Liver (tissue), 9 donors: ENCODE data around the gene CRACDL. TPM values are rescaled to one million over a fixed set of nuclear protein-coding genes. Genes with fewer than 3 reads are reported as not detected.

Experiments
- DNase-seq: peaks from one replicate; pipeline ENCODE4 v3.0.0-alpha.2; 2017; ENCODE audit warnings: low spot score
- H3K27ac ChIP-seq, 2 donors: one replicate each; pipeline ENCODE4 v1.7.0; 2013; ENCODE audit warnings: inconsistent platforms in 2 of 2, low read length in 2 of 2, control low read depth in 1 of 2, low read depth in 1 of 2, mild to moderate bottlenecking in 1 of 2
- H3K27me3 ChIP-seq, 4 donors: one replicate each; pipeline versions ENCODE4 v1.6.1 to v1.7.0; 2013; ENCODE audit warnings: low read length in 3 of 4, inconsistent platforms in 1 of 4, mild to moderate bottlenecking in 1 of 4, moderate library complexity in 1 of 4; ENCODE audit not compliant: control insufficient read depth in 4 of 4, insufficient read depth in 4 of 4
- H3K36me3 ChIP-seq, 4 donors: one replicate each; pipeline versions ENCODE4 v1.6.1 to v1.7.0; 2013; ENCODE audit warnings: low read length in 3 of 4, mild to moderate bottlenecking in 3 of 4, low read depth in 1 of 4, moderate library complexity in 1 of 4; ENCODE audit not compliant: control insufficient read depth in 4 of 4, insufficient read depth in 3 of 4
- H3K4me1 ChIP-seq, 4 donors: one replicate each; pipeline versions ENCODE4 v1.6.1 to v1.7.0; 2013; ENCODE audit warnings: low read length in 3 of 4, mild to moderate bottlenecking in 3 of 4, moderate library complexity in 1 of 4; ENCODE audit not compliant: control insufficient read depth in 4 of 4, insufficient read depth in 4 of 4
- H3K4me3 ChIP-seq, 3 donors: one replicate each; pipeline versions ENCODE4 v1.6.1 to v1.7.0; 2013; ENCODE audit warnings: low read length in 3 of 3, control low read depth in 1 of 3, low read depth in 1 of 3, mild to moderate bottlenecking in 1 of 3
- H3K9ac ChIP-seq, 2 donors: one replicate each; pipeline ENCODE4 v1.7.0; 2013; ENCODE audit warnings: low read length in 2 of 2, mild to moderate bottlenecking in 2 of 2, moderate library complexity in 2 of 2, control low read depth in 1 of 2, low read depth in 1 of 2
- H3K9me3 ChIP-seq, 4 donors: one replicate each; pipeline versions ENCODE4 v1.6.1 to v1.7.0; 2013; ENCODE audit warnings: low read length in 3 of 4; ENCODE audit not compliant: control insufficient read depth in 4 of 4
- CTCF ChIP-seq: fragments of 150-350 bp; IDR thresholded peaks from 2 replicates; pipeline ENCODE4 v1.5.1; 2017; ENCODE audit warnings: improper control_type of control experiment, low read depth, low read length; ENCODE audit not compliant: missing input control
- EGR1 ChIP-seq, 2 donors: IDR thresholded peaks; 2 replicates each; pipeline ENCODE4 v1.6.1; 2016 to 2018; ENCODE audit warnings: antibody characterized with exemption in 2 of 2, low read depth in 2 of 2
- FOXA2 ChIP-seq: IDR thresholded peaks from 2 replicates; pipeline ENCODE4 v1.6.1; 2016; ENCODE audit warnings: antibody characterized with exemption
- HNF4A ChIP-seq, 2 donors: conservative IDR thresholded peaks; 2 replicates each; pipeline ENCODE4 v1.6.1; 2016; ENCODE audit warnings: antibody characterized with exemption in 2 of 2, mild to moderate bottlenecking in 2 of 2
- HNF4G ChIP-seq: IDR thresholded peaks from 2 replicates; pipeline ENCODE4 v1.6.1; 2016; ENCODE audit warnings: antibody characterized with exemption
- NR2F2 ChIP-seq: IDR thresholded peaks from 2 replicates; pipeline ENCODE4 v1.6.1; 2016; ENCODE audit warnings: antibody characterized with exemption
- RAD21 ChIP-seq, 2 donors: IDR thresholded peaks; 2 replicates each; pipeline ENCODE4 v1.6.1; 2016; ENCODE audit warnings: antibody characterized with exemption in 2 of 2, mild to moderate bottlenecking in 2 of 2
- REST ChIP-seq: IDR thresholded peaks from 2 replicates; pipeline ENCODE4 v1.6.1; 2016; ENCODE audit warnings: antibody characterized with exemption, mild to moderate bottlenecking
- SP1 ChIP-seq: IDR thresholded peaks from 2 replicates; pipeline ENCODE4 v1.6.1; 2018; ENCODE audit warnings: antibody characterized with exemption, mild to moderate bottlenecking
- TAF1 ChIP-seq: conservative IDR thresholded peaks from 2 replicates; pipeline ENCODE4 v1.6.1; 2016; ENCODE audit warnings: antibody characterized with exemption, mild to moderate bottlenecking
- YY1 ChIP-seq: IDR thresholded peaks from 2 replicates; pipeline ENCODE4 v1.6.1; 2016; ENCODE audit warnings: antibody characterized with exemption, mild to moderate bottlenecking
- ZBTB33 ChIP-seq: IDR thresholded peaks from 2 replicates; pipeline ENCODE4 v1.6.1; 2016; ENCODE audit warnings: antibody characterized with exemption
- WGBS: extraction: QIAGEN DNeasy Blood & Tissue Kit; methylation state at CpG from one replicate; pipeline ENCODE4 v1.1.7; 2013; 5-methylcytosine and 5-hydroxymethylcytosine counted together
- polyA plus RNA-seq, 2 donors: library from polyadenylated mRNA; stranded (reverse) in 1 of 2; unstranded in 1 of 2; fragments of 200-250 nt in 1 of 2; fragments of >200 nt in 1 of 2; fragmentation: Nextera tagmentation in 1 of 2; extraction: Ambion mirVana in 1 of 2; gene quantifications; one replicate each; pipeline versions ENCODE4 v1.2.1 to v1.2.3, GENCODE V29; 2013 to 2015
- total RNA-seq, 2 donors: library from RNA; depleted of rRNA; stranded (reverse); fragments of >200 nt; gene quantifications; one replicate each; pipeline ENCODE4 v1.2.3, GENCODE V29; 2014
- donor health status: healthy.
- donor health status: healthy.
- donor health status: healthy.
- donor health status: healthy.
- donor health status: healthy.

CRACDL gene
- total and polyA plus RNA-seq, 4 donors = 0.13 to 0.46 (median 0.29) TPM

GRCh38 chr2:98750593-98751282, 185.3 kb downstream of the CRACDL start:
- H3K27ac ChIP-seq = no peak overlapping the region
- TF ChIP-seq EGR1 (IDR thresholded peaks at IDR 0.05; ENCODE audit: low read depth in 2 of 2) (no peak), TAF1 (no peak), ZBTB33 (no peak), NR2F2 (no peak), YY1 (no peak), SP1 (no peak)
- no peak for DNase-seq

GRCh38 chr2:98749066-98749450, 187.0 kb downstream of the CRACDL start:
- Histone ChIP-seq H3K9me3 (no peaks in the 10 kb centered on the region), H3K27ac (no peak overlapping the region), H3K27me3 (no peaks in the 10 kb centered on the region), H3K9ac (no peak overlapping the region), H3K4me1 (no peaks in the 10 kb centered on the region), H3K4me3 (no peak overlapping the region), H3K36me3 (no peaks in the 10 kb centered on the region)
- no peak for TF ChIP-seq CTCF
- no peak for TF ChIP-seq HNF4A (conservative IDR thresholded peaks at IDR 0.05)
- TF ChIP-seq EGR1 (IDR thresholded peaks at IDR 0.05; ENCODE audit: low read depth in 2 of 2) = no peak
- TF ChIP-seq REST = no peak
- no peak for TF ChIP-seq HNF4G
- no peak for TF ChIP-seq FOXA2
- TF ChIP-seq RAD21 (IDR thresholded peaks at IDR 0.05) = no peak
- no peak for TF ChIP-seq YY1
- DNase-seq = no peak

More at GRCh38 chr2:98750593-98751282, 185.3 kb downstream of the CRACDL start:
- no peaks in the 10 kb centered on the region for H3K36me3 ChIP-seq
- no peak overlapping the region for H3K4me3 ChIP-seq
- WGBS = 94% methylated on average over 9 of the region's 9 CpGs
- H3K9ac ChIP-seq = no peak overlapping the region
- no peaks in the 10 kb centered on the region for H3K9me3 ChIP-seq
- H3K27me3 ChIP-seq = no peaks in the 10 kb centered on the region
- H3K4me1 ChIP-seq = no peaks in the 10 kb centered on the region
